ENCODE results near the gene CNIH2. TPM values are rescaled to one million over a fixed set of nuclear protein-coding genes. Genes with fewer than 3 reads are reported as not detected.

The CNIH2 gene
- total and polyA plus RNA-seq, 2 experiments from 2014 or later: 4.3 to 9.2 TPM

GRCh38 chr11:66243782-66244535 is 34.0 kb upstream of the CNIH2 start (continued):
- TF ChIP-seq ETS1 (IDR thresholded peaks at IDR 0.05): no peak
- TF ChIP-seq CTCF (conservative IDR thresholded peaks at IDR 0.05; ENCODE audit: low read depth in 2 of 2): no peak
- no peak for TF ChIP-seq ZNF331 (CRISPR knock-in tag; IDR thresholded peaks at IDR 0.05; ENCODE audit: low read depth)
- TF ChIP-seq EZH2 (IDR thresholded peaks at IDR 0.05; ENCODE audit: low read depth, unreplicated experiment): no peak
- no peak for TF ChIP-seq ZNF114 (CRISPR knock-in tag; IDR thresholded peaks at IDR 0.05)
- no peak for TF ChIP-seq NANOG (IDR thresholded peaks at IDR 0.05; ENCODE audit: borderline replicate concordance)
- no peak for TF ChIP-seq EZH2phosphoT487 (IDR thresholded peaks at IDR 0.05; ENCODE audit: unreplicated experiment)
- no peak for TF ChIP-seq CREB1 (CRISPR knock-in tag; IDR thresholded peaks at IDR 0.05; ENCODE audit: low read depth)
- TF ChIP-seq STAT1 (IDR thresholded peaks at IDR 0.05; ENCODE audit: unreplicated experiment): no peak

- Histone ChIP-seq H3K27ac (ENCODE audit: low read depth) (no peak overlapping the region), H3F3A (replicated peaks; ENCODE audit: low read depth) (no peaks in the 10 kb centered on the region), H3K79me2 (replicated peaks; ENCODE audit: insufficient read depth) (no peaks in the 10 kb centered on the region), H3K27me3 (ENCODE audit: insufficient read depth) (no peaks in the 10 kb centered on the region), H3K36me3 (ENCODE audit: insufficient read depth) (no peaks in the 10 kb centered on the region), H3K4me2 (no peak overlapping the region), H2AFZ (no peak overlapping the region), H3K9me2 (ENCODE audit: insufficient read depth) (no peaks in the 10 kb centered on the region), H3K4me1 (ENCODE audit: insufficient read depth) (no peaks in the 10 kb centered on the region), H4K20me1 (replicated peaks; ENCODE audit: insufficient read depth) (no peaks in the 10 kb centered on the region), H3K4me3 (no peak overlapping the region)
- no peak for ATAC-seq
- peaks cover 14% of the 10 kb centered on the region for H3K27me3 Mint-ChIP-seq (ENCODE audit: insufficient read depth, low read depth, poor library complexity)
- H3K36me3 Mint-ChIP-seq (ENCODE audit: low read depth): no peaks in the 10 kb centered on the region; the same call in 2 of the 3 replicates
- no peak for DNase-seq (ENCODE audit: low spot score)
- H3K4me1 Mint-ChIP-seq: no peaks in the 10 kb centered on the region
- no peak overlapping the region for H3K27ac Mint-ChIP-seq
- H3K9me3 Mint-ChIP-seq: no peaks in the 10 kb centered on the region; the same call in 2 of the 3 replicates
- no peak overlapping the region for H3K4me3 Mint-ChIP-seq
- TF ChIP-seq EZH2 (IDR thresholded peaks at IDR 0.05; ENCODE audit: low read depth, unreplicated experiment): no peak
- TF ChIP-seq NANOG (IDR thresholded peaks at IDR 0.05; ENCODE audit: borderline replicate concordance): no peak
- no peak for TF ChIP-seq STAT1 (IDR thresholded peaks at IDR 0.05; ENCODE audit: unreplicated experiment)
- no peak for TF ChIP-seq REST (IDR thresholded peaks at IDR 0.05; ENCODE audit: unreplicated experiment)
- no peak for TF ChIP-seq ZNF462 (CRISPR knock-in tag; IDR thresholded peaks at IDR 0.05)
- no peak for TF ChIP-seq EZH2phosphoT487 (IDR thresholded peaks at IDR 0.05; ENCODE audit: unreplicated experiment)
These were observed 30.7 kb upstream of the CNIH2 start for GRCh38 chr11:66247295-66247694.

Data from GM23338 (cell line).